ENCODE measurements around the gene CKAP2L.
A peak's percentile ranks its signal among the peaks of the same experiment; 100 is the strongest.

Gene CKAP2L

GRCh38 chr2:112705575-112705974 is 58.8 kb downstream of the CKAP2L start:
- no peak for DNase-seq

DNA sequence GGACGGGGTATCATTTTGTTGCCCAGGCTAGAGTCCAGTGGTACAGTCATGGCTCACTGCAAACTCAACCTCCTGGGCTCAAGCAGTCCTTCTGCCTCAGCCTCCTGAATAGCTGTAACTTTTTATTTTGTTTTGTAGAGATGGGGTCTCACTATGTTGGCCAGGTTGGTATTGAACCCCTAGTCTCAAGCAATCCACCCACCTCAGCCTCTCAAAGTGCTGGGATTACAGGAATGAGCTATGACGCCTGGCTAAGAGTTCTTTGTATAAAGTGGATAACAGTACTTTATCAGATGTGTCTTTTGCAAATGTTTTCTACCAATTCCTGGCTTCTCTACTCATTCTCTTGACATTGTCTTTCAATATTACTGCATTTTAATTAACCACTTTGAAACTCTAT is 60.7 kb downstream of the CKAP2L start:
- no peak for DNase-seq

DNA sequence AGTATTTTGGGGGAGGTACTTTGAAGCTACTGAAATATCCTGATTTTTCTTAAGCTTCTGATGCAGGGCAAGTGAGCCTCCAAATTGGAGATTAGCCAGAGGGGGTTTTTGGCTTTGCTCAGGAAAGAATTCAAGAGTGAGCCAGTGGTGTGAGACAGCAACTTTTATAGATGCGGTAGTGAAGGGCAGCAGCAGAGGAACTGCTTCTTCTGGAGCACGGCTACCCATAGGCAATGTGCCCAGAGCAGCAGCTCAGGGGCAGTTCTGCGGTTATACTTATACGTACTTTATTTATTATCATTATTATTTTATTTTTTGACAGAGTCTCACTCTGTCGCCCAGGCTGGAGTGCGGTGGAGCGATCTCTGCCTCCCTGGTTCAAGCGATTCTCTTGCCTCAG is 63.4 kb downstream of the CKAP2L start:
- no peak for DNase-seq

DNA sequence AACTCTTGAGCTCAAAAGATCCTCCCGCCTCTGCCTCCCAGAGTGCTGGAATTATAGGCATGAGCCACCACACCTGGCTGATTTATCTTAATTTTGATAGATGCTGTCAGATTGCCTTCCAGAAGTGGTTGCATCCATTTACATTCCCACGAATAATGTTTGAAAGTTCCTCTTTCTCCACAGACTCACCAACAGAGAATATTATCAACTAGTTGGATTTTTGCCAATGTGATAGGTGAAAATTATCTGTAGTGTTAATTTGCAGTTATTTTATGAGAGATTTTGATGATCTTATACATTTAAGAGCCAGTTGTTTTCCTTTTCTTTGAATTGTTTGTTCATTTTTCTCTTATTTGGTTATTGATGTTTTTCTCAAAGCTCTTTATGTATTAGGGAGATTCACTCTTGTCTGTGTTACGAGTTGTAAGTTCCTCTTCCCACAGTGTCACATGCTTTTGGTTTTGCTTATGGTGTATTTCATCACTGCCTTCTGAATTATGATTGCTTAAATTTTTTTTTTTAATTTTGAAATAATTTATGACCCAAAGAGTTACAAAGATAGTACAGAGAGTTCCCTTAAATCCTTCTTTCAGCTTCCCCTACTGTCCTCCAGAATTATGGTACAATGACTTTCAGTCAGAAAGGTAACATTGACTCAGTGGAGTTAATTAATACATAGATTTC is 64.3 kb downstream of the CKAP2L start:
- DNase-seq = no peak

GRCh38 chr2:112698834-112699515 is 65.4 kb downstream of the CKAP2L start:
- DNase-seq = no peak

DNA sequence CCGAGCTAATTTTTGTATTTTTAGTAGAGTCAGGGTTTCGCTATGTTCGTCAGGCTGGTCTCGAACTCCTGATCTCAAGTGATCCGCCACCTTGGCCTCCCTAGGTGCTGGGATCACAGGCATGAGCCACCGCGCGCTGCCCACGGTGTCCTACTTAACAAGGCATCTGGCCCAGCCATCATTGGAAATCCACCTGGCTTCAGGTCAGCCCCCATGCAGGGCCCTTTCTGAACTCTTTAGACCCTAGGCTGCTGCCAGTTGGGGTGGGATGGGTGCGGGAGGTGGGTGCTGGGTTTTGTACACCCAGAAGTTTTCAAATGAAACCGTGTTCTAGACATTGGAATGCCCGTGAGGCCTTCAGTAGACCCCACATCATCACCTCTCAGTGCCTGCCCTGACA is 70.2 kb downstream of the CKAP2L start:
- no peak for DNase-seq

DNA sequence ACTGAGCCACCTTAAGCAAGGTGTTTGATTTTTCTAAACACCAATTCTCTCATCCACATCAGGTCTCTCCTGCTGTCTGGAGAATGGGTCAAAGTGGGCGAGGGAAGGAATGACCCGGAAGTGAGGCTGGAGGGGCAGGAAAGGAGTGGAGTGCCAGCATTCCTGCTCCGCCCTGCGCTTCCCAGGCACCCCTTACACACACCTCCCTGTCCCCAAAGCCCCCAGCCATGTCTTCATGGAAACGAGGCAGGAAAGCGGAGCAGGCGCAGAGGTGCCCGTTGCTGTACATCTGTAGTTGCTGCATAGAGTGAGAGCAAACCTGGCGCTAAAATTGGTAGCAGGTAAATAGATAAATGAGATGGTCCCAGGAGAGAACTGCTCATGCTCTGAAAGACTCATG is 70.8 kb downstream of the CKAP2L start:
- DNase-seq = no peak

DNA sequence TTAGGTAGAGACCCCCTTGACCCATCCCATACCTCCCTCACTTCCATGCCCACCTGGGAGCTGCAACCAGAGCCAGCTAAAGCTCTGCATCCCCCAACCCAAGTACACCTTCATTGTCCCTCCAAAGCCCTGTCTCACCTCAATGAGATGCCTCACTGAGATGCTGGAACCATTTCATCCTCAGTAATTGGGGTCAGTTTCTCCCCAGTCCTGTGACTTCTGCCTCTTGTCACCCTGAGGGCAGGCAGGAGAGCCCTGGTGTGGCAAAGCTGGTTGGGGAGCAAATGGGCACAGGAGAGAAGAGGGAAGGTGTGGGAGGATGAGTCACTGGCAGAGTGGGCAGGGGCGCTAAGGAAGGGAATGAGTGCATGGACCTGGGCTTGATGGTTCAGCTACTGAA is 71.5 kb downstream of the CKAP2L start:
- no peak for DNase-seq

- peak; percentile 68 for DNase-seq
These were observed 71.9 kb downstream of the CKAP2L start for GRCh38 chr2:112692495-112692911.

DNA sequence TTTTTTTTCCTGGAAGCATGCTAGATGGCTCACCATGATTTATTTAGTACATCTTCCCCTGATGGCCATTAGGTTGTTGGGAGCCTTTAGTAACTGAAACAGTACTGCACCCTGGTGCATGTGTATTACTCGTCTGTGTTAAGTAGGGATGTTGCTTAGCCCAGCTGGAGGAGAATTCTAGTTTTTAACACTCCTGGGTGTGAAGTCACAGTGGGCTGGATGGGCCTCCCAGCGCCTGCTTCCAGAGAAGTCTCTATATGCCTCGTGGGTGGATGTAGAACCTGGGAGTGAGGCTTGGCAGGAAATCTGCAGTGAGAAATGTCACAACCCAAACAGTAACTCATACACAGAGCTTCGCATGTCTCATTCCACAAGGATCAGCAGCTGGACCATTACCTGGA is 72.5 kb downstream of the CKAP2L start:
- DNase-seq = peak; percentile 24

DNA sequence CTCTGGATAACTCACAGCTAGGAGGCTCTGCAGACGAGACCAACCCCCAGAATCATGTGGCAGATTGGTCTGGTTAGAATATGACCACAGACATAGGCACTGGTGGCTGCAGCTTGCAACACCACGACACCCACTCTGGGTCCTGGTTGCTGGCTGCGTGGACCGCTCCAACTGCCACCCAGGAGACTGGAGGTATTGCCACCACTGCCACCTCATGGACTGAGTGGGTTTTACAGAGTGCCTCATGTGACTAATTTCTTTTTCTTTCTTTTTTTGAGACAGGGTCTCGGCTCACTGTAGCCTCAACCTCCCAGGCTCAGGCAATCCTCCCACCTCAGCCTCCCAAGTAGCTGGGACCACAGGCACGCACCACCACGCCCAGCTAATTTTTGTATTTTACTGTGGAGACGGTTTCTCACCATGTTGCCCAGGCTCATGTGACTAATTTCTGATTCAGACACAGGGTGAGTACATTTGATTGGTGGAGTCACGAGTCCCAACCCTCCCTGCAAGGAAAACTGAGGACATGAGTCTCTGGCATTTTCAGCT is 73.5 kb downstream of the CKAP2L start:
- DNase-seq = peak; percentile 41

GRCh38 chr2:112688086-112688880 is 76.1 kb downstream of the CKAP2L start:
- DNase-seq = no peak

DNA sequence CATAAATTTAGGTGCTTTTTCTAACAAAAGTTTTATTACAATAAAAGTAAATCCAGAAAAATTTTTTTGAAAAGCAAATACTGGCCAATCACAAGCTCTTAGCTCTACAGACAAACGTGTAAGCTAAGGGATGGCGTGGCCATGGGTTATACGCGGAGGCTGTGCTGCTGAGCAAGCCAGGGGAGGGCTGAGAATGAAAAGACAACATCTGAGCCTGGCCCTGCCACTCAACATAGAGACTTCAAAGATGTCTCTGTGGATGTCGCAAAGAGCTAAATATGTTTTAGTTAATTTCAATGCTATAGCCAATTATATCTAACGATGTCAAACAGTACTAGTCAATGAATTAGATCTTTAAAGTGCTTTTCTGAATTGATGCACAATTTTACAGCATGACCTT is 76.9 kb downstream of the CKAP2L start:
- no peak for DNase-seq

Data from eye (tissue), 1 donor.